Hematopoietic multipotent progenitor cell treated with erythropoietin and hydrocortisone succinate and interleukin-3 and kit ligand, for 8 days (in vitro differentiated cells): ENCODE data around the gene MAPT.

Experiments
- DNase-seq: peaks from one replicate; pipeline ENCODE4 v3.0.0-alpha.2; 2015

The MAPT gene

DNA sequence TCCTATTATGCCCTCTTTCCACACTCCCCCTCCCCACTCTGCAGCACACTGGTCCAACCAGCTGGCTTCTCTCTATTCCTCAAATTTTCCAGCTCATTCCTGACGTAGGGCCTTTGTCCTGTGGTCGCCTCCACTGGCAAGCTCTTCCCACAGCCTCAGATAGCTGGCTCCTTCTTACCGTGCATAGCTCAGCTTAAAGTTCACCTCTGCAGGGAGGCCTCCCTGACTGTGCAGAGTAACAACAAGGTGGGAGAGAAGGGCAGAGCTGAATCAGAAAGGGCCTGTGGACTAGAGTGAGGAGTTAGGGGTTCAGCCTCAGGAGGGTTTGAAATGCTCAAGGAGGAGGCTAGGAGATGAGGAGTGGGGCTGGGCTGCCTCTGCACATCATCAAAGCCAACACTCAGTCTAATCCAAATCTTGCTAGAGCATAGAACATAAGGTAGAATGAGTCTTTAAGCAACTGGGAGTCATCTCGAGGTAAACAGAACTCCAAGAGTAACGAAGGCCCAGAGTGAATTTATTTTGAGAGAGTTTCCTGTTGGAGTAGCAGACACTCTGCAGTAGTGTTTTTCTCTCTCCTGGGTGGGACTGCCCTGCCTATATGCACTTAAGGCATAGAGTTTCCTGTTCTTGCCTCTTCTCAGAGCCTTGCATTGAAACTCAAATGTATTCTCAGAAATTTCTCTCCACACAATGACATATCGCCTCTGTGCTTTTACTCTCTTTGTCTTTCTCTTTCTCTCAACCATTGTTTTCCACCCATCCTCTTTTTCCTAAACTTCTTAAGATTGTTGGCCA, 30.3 kb upstream of the MAPT start:
- no peak for DNase-seq

DNA sequence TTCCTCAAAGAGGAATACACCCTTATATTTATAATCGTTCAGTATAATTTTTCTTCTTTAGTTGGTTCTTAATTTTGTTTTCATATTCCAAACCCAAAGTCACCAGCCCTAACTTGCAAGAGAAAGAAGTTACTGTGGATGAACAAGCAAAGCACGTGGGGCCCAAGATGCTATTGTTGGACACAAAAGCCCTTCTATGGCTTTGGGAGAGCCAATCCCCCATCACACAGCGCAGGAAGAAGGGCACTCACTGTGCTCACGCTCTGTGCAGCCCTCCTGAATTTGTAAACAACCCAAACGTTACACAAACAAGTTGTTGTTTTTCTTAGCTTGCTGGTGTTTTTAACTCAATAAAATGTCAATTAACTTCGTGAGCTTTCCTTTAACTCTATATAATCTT, 27.2 kb upstream of the MAPT start:
- no peak for DNase-seq

GRCh38 chr17:45867702-45868101, 26.7 kb upstream of the MAPT start:
- DNase-seq = no peak

DNA sequence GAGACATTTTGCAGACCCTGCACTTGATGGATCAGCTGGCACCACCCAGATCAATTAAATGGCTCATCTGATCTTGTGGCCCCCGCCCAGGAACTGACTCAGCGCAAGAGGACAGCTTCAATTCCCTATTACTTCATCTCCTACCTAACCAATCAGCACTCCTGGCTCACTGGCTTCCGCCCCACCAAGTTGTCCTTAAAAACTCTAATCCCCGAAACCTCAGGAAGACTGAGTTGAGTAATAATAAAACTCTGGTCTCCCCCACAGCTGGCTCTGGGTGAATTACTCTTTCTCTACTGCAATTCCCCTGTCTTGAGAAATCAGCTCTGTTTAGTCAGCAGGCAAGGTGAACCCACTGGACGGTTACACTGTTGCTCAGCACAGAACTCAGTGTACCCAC, 26.1 kb upstream of the MAPT start:
- no peak for DNase-seq

- DNase-seq = no peak
Measured at GRCh38 chr17:45869676-45870341, 24.5 kb upstream of the MAPT start.

GRCh38 chr17:45870342-45870974, 23.9 kb upstream of the MAPT start:
- no peak for DNase-seq

DNA sequence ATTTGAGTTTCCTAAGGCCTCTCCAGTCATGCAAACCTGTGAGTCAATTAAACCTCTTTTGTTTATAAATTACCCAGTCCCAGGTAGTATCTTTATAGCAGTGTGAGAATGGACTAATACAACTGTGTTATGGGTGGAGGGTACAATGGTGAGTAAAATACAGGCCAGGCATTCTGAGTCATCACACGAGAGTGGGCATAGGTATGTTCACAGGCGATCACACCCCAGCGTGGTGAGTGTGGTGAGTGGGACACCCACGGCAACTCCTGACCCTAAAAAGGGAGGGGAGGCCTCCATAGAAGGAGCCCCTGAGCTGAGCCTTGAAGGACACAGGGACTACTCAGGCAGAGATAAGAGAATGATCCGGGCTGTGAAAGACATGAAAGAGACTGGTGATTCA, 22.6 kb upstream of the MAPT start:
- no peak for DNase-seq

DNA sequence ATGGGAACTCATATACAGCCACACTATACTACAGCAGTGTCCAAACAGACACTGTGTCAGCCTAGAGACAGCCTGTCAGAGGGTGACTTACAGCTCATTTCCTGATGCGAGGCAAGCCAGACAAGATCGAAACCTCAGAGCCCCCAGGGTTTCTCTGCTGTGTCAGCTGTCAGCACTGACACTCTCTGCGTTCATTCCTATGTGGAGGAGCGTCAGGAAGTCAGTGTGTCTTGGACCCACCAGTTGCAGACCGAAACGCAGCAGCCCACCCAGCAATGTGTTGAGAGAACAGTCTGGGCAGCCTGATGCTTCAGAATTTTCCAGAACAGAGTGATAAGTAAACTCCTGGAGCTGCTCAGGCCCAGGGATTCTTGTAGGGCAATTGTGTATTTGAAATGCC, 20.6 kb upstream of the MAPT start:
- no peak for DNase-seq

- no peak for DNase-seq
Measured at GRCh38 chr17:45874151-45874550, 20.2 kb upstream of the MAPT start.

DNA sequence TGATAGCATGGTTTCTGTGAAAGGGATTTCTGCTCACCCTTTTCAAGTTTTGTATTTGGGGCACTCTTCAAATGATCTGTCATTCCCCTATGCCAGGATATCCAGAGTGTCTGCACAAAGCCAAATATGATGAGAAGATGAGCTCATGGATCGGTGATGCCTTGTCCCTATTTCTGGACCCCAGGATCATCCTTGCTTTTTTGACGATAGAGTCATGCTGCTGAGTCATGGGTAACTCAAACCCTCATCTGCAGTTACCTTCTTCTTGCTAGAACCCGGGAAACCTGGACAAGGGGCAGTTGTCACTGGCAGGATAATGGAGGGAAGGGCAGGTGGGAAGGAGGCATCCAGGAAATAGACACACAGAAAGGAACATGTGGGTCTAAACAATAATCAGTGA, 17.8 kb upstream of the MAPT start:
- DNase-seq = no peak

GRCh38 chr17:45877467-45877866, 16.9 kb upstream of the MAPT start:
- no peak for DNase-seq

DNA sequence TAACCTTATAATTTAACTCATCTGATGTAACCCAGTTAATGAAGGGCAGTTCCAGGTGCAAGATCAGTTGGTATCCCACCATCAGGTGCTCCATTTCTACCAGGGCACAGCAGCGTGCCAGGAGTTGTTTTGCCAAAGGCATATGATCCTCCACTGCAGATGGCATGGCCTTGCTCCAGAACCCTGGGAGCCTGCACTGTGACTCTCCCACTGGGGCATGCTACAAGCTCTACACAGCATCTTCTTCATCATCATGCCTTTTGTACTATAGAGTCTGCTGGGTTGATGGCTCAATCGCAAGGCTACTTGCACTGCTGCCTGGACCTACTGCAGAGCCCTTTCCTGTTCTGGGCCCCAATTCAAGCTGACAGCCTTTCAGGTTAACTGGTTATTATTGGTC, 11.3 kb upstream of the MAPT start:
- no peak for DNase-seq

GRCh38 chr17:45886852-45887251, 7.5 kb upstream of the MAPT start:
- no peak for DNase-seq

GRCh38 chr17:45888392-45888791, 6.0 kb upstream of the MAPT start:
- no peak for DNase-seq

GRCh38 chr17:45889579-45889978, 4.8 kb upstream of the MAPT start:
- DNase-seq = no peak

DNA sequence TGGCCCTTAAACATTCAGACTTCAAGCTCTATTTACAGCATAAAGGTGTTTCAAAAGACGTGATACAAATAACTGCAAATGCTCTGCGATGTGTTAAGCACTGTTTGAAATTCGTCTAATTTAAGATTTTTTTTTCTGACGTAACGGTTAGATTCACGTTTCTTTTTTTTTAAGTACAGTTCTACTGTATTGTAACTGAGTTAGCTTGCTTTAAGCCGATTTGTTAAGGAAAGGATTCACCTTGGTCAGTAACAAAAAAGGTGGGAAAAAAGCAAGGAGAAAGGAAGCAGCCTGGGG, 681 bp upstream of the MAPT start:
- no peak for DNase-seq

DNA sequence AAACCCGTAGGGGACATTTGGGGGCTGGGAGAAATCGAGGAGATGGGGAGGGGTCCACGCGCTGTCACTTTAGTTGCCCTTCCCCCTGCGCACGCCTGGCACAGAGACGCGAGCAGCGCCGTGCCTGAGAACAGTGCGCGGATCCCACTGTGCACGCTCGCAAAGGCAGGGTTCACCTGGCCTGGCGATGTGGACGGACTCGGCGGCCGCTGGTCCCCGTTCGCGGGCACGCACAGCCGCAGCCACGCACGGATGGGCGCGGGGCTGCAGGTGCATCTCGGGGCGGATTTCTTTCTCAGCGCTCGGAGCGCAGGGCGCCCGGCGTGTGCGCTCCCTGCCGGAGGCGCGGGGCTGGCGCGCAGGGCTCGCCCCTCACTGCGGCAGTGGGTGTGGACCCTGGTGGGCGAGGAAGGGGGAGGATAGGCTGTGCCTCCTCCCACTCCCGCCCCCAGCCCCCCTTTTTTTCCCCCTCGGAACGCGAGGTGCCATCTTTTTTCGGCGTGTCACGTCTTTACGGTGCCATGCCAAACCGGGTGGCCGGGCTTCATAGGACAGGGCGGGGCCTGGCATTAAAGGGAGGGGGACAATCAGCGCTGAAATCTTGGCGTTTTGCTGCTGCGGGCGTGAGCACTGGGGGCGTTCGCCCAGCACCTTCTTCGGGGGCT, 1.1 kb downstream of the MAPT start:
- DNase-seq = no peak

GRCh38 chr17:45895969-45896785, 1.8 kb downstream of the MAPT start:
- DNase-seq = no peak

GRCh38 chr17:45896803-45897693, 2.7 kb downstream of the MAPT start:
- DNase-seq = no peak

DNA sequence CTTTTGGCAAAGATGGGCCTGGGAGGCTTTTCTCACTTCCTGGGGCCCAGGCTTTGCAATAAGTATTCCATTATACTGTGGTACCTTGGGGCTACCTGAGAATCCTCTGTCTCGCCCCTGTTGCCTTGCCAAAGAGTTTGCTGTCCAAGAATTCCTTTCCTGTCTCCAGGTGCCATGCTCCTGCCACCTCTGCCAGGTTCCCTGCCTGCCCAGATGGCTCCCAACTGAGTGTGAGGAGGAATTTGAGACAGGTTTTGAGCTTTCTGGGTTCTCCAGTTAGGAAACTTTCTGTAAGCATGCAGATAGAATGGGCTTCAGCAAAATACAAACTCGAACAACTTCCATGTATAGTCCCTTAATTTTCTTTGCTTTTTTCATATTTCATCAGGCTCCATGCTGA, 5.8 kb downstream of the MAPT start:
- DNase-seq = no peak

- DNase-seq = no peak
Measured at GRCh38 chr17:45900723-45901415, 6.5 kb downstream of the MAPT start.
